Fibroblast of the aortic adventitia (primary cell): ENCODE measurements around the gene RRP36. TPM values are rescaled to one million over a fixed set of nuclear protein-coding genes. Genes with fewer than 3 reads are reported as not detected.
A peak's percentile ranks its signal among the peaks of the same experiment; 100 is the strongest.

Experiments used
- DNase-seq: peaks from one replicate; pipeline ENCODE4 v3.0.0-alpha.2; 2010; ENCODE audit warnings: low read depth
- H3K4me3 ChIP-seq: 2 replicates; pipeline ENCODE4 v1.5.1; 2011; ENCODE audit warnings: low read depth, mild to moderate bottlenecking, control low read depth, low read length, moderate library complexity
- CTCF ChIP-seq: IDR thresholded peaks from 2 replicates; pipeline ENCODE4 v1.5.1; 2011; ENCODE audit warnings: mild to moderate bottlenecking, low read length, control low read depth, inconsistent platforms; ENCODE audit not compliant: insufficient read depth
- total RNA-seq: library from RNA; depleted of rRNA; stranded (reverse); fragments of >200 nt; gene quantifications from 2 replicates; pipeline ENCODE4 v1.2.3, GENCODE V29; 2012; ENCODE audit warnings: low replicate concordance

Gene RRP36
- total RNA-seq, 1 donor, result 86.6 TPM

GRCh38 chr6:43013843-43014433, 7.5 kb upstream of the RRP36 start, which contains the start of the genes KLHDC3 and MEA1:
Gene KLHDC3 (plus strand): TSS chr6:43014249. CDS start chr6:43017193, 2,944 bp downstream.
Gene MEA1 (minus strand): TSS chr6:43013946. CDS start chr6:43013813, 133 bp downstream.
- no peak for TF ChIP-seq CTCF
- peak within 1 kb of the TSS; percentile 100 for H3K4me3 ChIP-seq
- peak; percentile 100 for DNase-seq

GRCh38 chr6:43014434-43014909, 7.0 kb upstream of the RRP36 start:
- DNase-seq, result peak; percentile 65
- peak overlapping the region; percentile 100 for H3K4me3 ChIP-seq
- TF ChIP-seq CTCF, result no peak

GRCh38 chr6:43016176-43016942, 5.1 kb upstream of the RRP36 start:
- H3K4me3 ChIP-seq, result peak overlapping the region; percentile 13
- DNase-seq, result no peak
- TF ChIP-seq CTCF, result no peak

GRCh38 chr6:43016943-43017334, 4.5 kb upstream of the RRP36 start:
- no peak for TF ChIP-seq CTCF
- DNase-seq, result no peak
- H3K4me3 ChIP-seq, result no peak overlapping the region

- DNase-seq, result no peak
- H3K4me3 ChIP-seq, result no peak overlapping the region
- no peak for TF ChIP-seq CTCF
These were observed 2.3 kb upstream of the RRP36 start for GRCh38 chr6:43019152-43019551.

- no peak overlapping the region for H3K4me3 ChIP-seq
- no peak for DNase-seq
- no peak for TF ChIP-seq CTCF
These were observed 1.2 kb upstream of the RRP36 start for GRCh38 chr6:43020052-43020705.
